Omental fat pad (tissue), 4 donors: ENCODE data around the gene ZNF511. TPM values are rescaled to one million over a fixed set of nuclear protein-coding genes. Genes with fewer than 3 reads are reported as not detected.

Source experiments
- ATAC-seq: fragments of 150-250 bp; one replicate; pipeline ENCODE4 v1.9.1; 2016; ENCODE audit warnings: mild to moderate bottlenecking, moderate library complexity; ENCODE audit not compliant: low FRiP score
- DNase-seq: peaks from one replicate; pipeline ENCODE4 v3.0.0-alpha.2; 2019; ENCODE audit warnings: low spot score
- total RNA-seq, 4 donors: library from RNA; depleted of rRNA; stranded (reverse); fragments of >200 nt; gene quantifications; one replicate each; pipeline ENCODE4 v1.1.0, GENCODE V29; 2016
- TF ChIP-seq, protein P1 (sequence below), 3 donors: fragments of 450-650 bp; IDR thresholded peaks; one replicate each; pipeline ENCODE4 v1.5.1; 2016 to 2017; ENCODE audit warnings: antibody characterized with exemption in 3 of 3, mild to moderate bottlenecking in 3 of 3, moderate library complexity in 2 of 3

The ZNF511 gene
- total RNA-seq, 4 donors from 2014 or later, result 19.3 to 40.2 (median 23.3) TPM

DNA sequence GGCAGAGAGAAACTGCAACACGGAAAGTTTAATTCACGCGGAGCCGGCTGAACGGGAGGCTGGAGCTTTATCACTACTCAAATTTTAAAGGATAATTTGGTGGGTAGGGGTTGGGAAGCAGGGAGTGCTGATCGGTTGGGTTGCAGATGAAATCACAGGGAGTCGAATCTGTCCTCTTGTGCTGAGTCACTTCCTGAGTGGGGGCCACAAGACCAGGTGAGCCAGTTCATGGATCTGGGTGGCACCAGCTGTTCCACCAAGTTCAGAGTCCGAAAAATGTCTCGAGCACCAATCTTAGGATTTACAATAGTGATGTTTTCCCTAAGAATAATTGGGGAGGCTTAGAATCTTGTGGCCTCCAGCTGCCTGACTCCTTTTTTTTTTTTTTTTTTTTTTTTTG lies 34.8 kb downstream of the ZNF511 start:
- TF ChIP-seq, protein P1, sequence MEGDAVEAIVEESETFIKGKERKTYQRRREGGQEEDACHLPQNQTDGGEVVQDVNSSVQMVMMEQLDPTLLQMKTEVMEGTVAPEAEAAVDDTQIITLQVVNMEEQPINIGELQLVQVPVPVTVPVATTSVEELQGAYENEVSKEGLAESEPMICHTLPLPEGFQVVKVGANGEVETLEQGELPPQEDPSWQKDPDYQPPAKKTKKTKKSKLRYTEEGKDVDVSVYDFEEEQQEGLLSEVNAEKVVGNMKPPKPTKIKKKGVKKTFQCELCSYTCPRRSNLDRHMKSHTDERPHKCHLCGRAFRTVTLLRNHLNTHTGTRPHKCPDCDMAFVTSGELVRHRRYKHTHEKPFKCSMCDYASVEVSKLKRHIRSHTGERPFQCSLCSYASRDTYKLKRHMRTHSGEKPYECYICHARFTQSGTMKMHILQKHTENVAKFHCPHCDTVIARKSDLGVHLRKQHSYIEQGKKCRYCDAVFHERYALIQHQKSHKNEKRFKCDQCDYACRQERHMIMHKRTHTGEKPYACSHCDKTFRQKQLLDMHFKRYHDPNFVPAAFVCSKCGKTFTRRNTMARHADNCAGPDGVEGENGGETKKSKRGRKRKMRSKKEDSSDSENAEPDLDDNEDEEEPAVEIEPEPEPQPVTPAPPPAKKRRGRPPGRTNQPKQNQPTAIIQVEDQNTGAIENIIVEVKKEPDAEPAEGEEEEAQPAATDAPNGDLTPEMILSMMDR (IDR thresholded peaks at IDR 0.05), result no peak
- ATAC-seq, result no peak

DNA sequence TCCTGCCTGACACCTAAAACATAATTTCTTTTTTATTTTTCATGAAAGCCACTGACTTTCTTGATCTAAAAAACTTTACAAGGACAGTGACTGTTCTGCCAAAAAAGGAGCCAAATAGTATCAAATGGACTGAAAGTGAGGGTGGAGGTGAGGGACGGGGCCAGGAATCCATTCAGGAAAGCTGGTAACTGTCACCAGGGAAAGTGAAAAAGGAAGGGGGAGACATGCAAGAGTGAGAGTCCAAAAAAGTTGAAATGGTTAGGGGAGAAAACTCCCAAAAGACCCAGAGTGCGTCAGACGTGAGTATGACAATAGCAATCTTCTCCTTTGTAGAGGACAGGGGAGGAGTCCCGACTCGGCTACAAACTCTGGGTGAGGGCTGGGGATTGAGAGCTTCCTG lies 35.5 kb downstream of the ZNF511 start:
- ATAC-seq (no peak), DNase-seq (no peak)
- TF ChIP-seq, protein P1 (IDR thresholded peaks at IDR 0.05), result no peak

More for the DNA sequence above, 34.8 kb downstream of the ZNF511 start:
- no peak for DNase-seq

DNA sequence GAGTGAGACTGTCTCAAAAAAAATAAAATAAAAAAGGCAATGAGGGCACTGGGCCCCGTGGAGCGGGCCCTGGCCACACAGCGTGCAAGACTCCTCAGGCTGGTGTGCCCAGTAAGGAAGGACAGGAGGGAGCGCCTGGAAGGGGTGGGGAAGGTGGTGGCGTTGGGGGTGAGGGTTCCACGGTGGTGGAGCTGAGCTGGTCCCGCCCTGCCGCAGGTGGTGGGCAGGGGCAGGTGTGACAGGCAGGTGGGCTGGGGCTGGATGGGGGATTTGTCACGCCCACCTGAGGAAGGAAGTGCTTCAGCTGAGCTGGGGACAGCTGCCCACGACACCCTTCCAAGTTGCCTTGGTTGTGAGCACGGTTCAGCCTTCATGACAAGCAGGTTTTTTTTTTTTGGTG lies 37.7 kb downstream of the ZNF511 start:
- TF ChIP-seq, protein P1 (IDR thresholded peaks at IDR 0.05), result no peak
- ATAC-seq, result no peak
- DNase-seq, result no peak

DNA sequence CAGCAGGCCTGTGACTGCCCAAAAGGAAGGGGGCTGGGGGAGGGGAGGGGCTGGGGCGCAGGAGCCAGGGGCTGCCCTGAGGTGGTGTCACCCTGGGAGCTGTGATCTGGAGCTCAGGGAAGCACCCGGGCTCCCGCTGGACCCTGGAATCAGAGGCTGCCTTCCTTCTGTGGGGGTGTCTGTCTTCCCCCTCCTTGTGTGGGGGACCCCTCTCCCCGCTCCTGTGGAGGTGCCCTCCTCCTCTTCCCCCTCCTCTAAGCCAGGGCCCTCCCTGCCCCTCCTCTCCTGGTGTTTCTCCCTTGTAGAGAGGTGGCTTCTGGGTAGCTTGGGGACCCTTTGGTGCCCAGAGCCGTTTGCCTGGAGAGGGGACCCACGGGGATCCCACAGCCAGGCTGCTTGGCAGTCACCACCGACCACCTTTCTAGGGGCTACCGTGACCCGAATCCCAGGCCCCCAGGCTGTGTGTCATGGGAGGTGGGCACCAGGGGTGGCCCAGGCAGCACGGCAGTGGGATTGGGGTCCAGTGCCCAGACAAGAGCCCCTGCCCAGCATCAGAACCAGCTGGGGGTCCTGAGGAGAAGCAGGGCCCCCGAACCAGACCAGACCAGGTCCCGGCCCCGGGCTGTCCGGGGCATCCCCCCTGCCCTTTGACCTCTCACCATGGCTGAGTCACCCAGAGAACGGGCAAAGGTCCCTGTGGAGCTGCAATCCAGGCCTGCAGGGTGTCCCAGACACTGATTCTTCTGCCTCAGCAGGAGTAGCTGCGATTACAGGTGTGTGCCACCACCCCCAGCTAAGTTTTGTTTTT lies 39.2 kb downstream of the ZNF511 start:
- no peak for DNase-seq
- no peak for ATAC-seq
- TF ChIP-seq, protein P1 (IDR thresholded peaks at IDR 0.05), result no peak

DNA sequence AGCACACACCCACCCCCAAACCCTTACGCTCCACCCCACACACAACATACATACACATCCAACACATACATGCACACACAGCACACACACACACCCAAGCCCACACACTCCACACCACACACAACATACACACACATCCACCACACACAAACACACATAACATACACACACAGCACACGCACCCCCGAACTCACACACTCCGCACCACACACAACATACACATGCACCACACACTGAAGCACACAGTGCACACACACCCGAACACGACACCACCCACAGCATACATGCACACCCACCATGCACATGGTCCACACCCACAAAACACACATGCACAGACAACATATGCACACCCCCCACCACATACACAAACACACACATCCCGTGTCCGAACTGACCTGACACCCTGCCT lies 40.5 kb downstream of the ZNF511 start:
- TF ChIP-seq, protein P1 (IDR thresholded peaks at IDR 0.05), result no peak
- DNase-seq (no peak), ATAC-seq (no peak)

DNA sequence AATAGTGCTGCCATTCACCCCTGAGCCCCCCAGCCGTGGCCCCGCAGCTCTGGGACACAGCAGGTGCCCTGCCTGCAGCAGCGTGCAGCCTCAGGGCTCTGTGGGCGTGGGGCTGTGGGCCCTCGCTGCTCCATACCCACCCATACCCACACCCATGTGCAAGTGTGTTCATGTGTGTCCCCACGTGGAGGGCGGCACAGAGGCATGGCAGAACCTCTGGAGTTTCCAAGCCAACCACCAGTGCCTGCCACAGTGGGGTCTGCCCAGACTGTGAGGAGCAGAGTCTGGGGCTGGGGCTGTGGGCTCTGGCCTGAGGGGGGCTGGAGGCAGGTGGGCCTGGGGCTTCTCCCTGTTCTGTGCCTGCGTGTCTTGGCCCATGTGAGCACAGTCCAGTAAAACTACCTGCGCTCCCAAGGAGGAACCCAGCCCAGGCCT lies 40.9 kb downstream of the ZNF511 start:
- ATAC-seq (no peak), DNase-seq (no peak)
- TF ChIP-seq, protein P1 (IDR thresholded peaks at IDR 0.05), result no peak
